ENCODE measurements around the gene NAXE. TPM values are rescaled to one million over a fixed set of nuclear protein-coding genes. Genes with fewer than 3 reads are reported as not detected.
"Not testable (repeated sequence)": the region's sequence is repeated elsewhere in the genome, so short reads cannot be mapped to it uniquely, and the experiment has no call there.

The NAXE gene
- polyA plus RNA-seq, 1 experiment: 63.3 TPM

DNA sequence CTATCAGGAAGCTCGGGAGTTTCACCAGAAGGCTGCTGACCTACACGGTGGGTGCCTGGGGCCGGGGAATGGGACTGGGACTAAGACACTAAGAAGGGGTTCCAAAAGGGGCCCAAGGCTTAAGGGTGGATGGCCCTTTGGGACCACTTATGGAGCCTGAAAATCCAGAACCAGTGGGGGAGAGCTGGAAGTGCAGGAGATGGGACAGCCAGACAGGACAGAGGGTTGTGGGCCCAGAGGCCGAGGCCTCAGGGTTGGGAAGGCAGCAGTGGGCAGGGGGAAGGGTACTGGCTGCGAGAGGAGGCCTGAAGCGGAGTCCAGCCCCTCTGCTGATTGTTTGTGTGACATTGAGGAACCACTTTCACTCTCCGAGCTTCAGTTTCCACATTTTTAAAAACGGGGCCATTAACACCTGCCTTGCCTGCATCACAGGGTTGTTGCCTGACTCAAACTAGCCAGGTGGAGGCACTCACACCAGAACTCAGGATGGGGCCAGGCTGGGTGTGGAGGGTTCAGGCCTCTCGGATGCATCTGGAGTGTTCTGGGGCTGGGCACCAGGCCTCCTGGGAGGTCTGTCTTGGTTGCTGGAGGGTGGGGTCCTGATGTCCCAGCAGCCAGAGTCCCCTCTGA is 9.1 kb upstream of the NAXE start:
- H3K27me3 ChIP-seq (ENCODE audit: control insufficient read depth, insufficient read depth, low read length): peaks cover 3% of the 10 kb centered on the region; the same call in 1 of the 2 replicates
- no peak for DNase-seq (ENCODE audit: low read depth)
- TF ChIP-seq CTCF (IDR thresholded peaks at IDR 0.05; ENCODE audit: insufficient read depth, low read depth, low read length): no peak
- ChIA-PET CTCF (interaction anchor here (0.6 to 2.4 kb wide), 12 partner anchors 9 to 452 kb away, joined by 3 to 16 read pairs (median 3); partner anchors contain the start of genes IQGAP3 and NAXE), POLR2A (no interaction called here)
- no peak overlapping the region for H3K4me3 ChIP-seq (ENCODE audit: low read depth, low read length)
- H3K36me3 ChIP-seq (ENCODE audit: control insufficient read depth, insufficient read depth, low read length): no peaks in the 10 kb centered on the region

GRCh38 chr1:156583821-156584622 is 7.6 kb upstream of the NAXE start:
- CTCF ChIA-PET: interaction anchor here (0.7 to 2.6 kb wide), 3 partner anchors 24 to 138 kb away, joined by 3 to 14 read pairs (median 4); no protein-coding TSS in a partner anchor
- H3K4me3 ChIP-seq (ENCODE audit: low read depth, low read length): no peak overlapping the region
- TF ChIP-seq CTCF (IDR thresholded peaks at IDR 0.05; ENCODE audit: insufficient read depth, low read depth, low read length): peak; percentile 87
- no peak for DNase-seq (ENCODE audit: low read depth)
- H3K27me3 ChIP-seq (ENCODE audit: control insufficient read depth, insufficient read depth, low read length): peaks cover 3% of the 10 kb centered on the region; the same call in 1 of the 2 replicates
- POLR2A ChIA-PET: no interaction called here
- H3K36me3 ChIP-seq (ENCODE audit: control insufficient read depth, insufficient read depth, low read length): no peaks in the 10 kb centered on the region

GRCh38 chr1:156584813-156585212 is 6.8 kb upstream of the NAXE start:
- DNase-seq (ENCODE audit: low read depth): no peak
- no peak for TF ChIP-seq CTCF (IDR thresholded peaks at IDR 0.05; ENCODE audit: insufficient read depth, low read depth, low read length)
- ChIA-PET CTCF (interaction anchor here (0.7 to 2.6 kb wide), 6 partner anchors 14 to 139 kb away, joined by 3 to 14 read pairs (median 4); no protein-coding TSS in a partner anchor), POLR2A (no interaction called here)
- Histone ChIP-seq H3K36me3 (ENCODE audit: control insufficient read depth, insufficient read depth, low read length) (no peaks in the 10 kb centered on the region), H3K27me3 (ENCODE audit: control insufficient read depth, insufficient read depth, low read length) (0 out of 2 replicates have a peak, but pooled peaks cover 2% of the 10 kb centered on the region), H3K4me3 (ENCODE audit: low read depth, low read length) (no peak overlapping the region)

- ChIA-PET POLR2A (no interaction called here), CTCF (interaction anchor here (0.8 to 2.6 kb wide), 9 partner anchors 15 to 201 kb away, joined by 3 to 14 read pairs (median 5); no protein-coding TSS in a partner anchor)
- H3K36me3 ChIP-seq (ENCODE audit: control insufficient read depth, insufficient read depth, low read length): no peaks in the 10 kb centered on the region
- H3K27me3 ChIP-seq (ENCODE audit: control insufficient read depth, insufficient read depth, low read length): 0 out of 2 replicates have a peak, but pooled peaks cover 2% of the 10 kb centered on the region
- no peak overlapping the region for H3K4me3 ChIP-seq (ENCODE audit: low read depth, low read length)
- no peak for TF ChIP-seq CTCF (IDR thresholded peaks at IDR 0.05; ENCODE audit: insufficient read depth, low read depth, low read length)
- no peak for DNase-seq (ENCODE audit: low read depth)
Observed at GRCh38 chr1:156586323-156586722, 5.3 kb upstream of the NAXE start.

- CTCF ChIA-PET: interaction anchor here (0.8 to 2.6 kb wide), 5 partner anchors 16 to 202 kb away, joined by 3 to 14 read pairs (median 6); no protein-coding TSS in a partner anchor
- no peak overlapping the region for H3K4me3 ChIP-seq (ENCODE audit: low read depth, low read length)
- H3K27me3 ChIP-seq (ENCODE audit: control insufficient read depth, insufficient read depth, low read length): 0 out of 2 replicates have a peak, but pooled peaks cover 2% of the 10 kb centered on the region
- DNase-seq (ENCODE audit: low read depth): no peak
- POLR2A ChIA-PET: no interaction called here
- TF ChIP-seq CTCF (IDR thresholded peaks at IDR 0.05; ENCODE audit: insufficient read depth, low read depth, low read length): no peak
- no peaks in the 10 kb centered on the region for H3K36me3 ChIP-seq (ENCODE audit: control insufficient read depth, insufficient read depth, low read length)
Observed at GRCh38 chr1:156586892-156587477, 4.6 kb upstream of the NAXE start.

DNA sequence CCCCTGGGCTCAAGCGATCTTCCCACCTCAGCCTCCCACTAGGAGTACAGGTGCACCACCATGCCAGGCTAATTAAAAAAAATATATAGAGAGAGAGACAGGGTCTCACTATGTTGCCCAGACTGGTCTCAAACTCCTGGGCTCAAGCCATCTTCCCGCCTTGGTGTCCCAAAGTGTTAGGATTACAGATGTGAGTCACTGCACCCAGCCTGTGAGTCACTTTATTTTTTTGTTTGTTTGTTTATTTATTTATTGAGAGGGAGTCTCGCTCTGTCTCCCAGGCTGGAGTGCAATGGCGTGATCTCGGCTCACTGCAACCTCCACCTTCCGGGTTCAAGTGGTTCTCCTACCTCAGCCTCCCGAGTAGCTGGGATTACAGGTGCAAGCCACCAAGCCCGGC is 3.6 kb upstream of the NAXE start:
- POLR2A ChIA-PET: not testable (repeated sequence)
- CTCF ChIA-PET: interaction anchor here (1.7 kb wide), 1 partner anchor 90 kb away, joined by 5 read pairs; the partner anchor contains the start of gene NES

More for the DNA sequence above, 3.6 kb upstream of the NAXE start:
- not testable (repeated sequence) for H3K4me3 ChIP-seq (ENCODE audit: low read depth, low read length); DNase-seq (ENCODE audit: low read depth); H3K27me3 ChIP-seq (ENCODE audit: control insufficient read depth, insufficient read depth, low read length); H3K36me3 ChIP-seq (ENCODE audit: control insufficient read depth, insufficient read depth, low read length)
